ENCODE data around the gene ANXA2R. TPM values are rescaled to one million over a fixed set of nuclear protein-coding genes. Genes with fewer than 3 reads are reported as not detected.
A peak's percentile ranks its signal among the peaks of the same experiment; 100 is the strongest.

Gene ANXA2R
- total and polyA plus RNA-seq, 9 of the 15 experiments (the other 6 are each of a cell fraction or from before 2014, with no cell fraction given), result 2.1 to 4.8 (median 3.4) TPM

GRCh38 chr5:43042626-43043399 lies 2.7 kb upstream of the ANXA2R start (continued):
- no peak for TF ChIP-seq ZBTB40 (IDR thresholded peaks at IDR 0.05)
- peak; percentile 63; the same call in 1 of the 2 replicates for TF ChIP-seq ZBTB40 (CRISPR knock-in tag; IDR thresholded peaks at IDR 0.05)
- no peak for TF ChIP-seq RBM34 (IDR thresholded peaks at IDR 0.05; ENCODE audit: borderline replicate concordance, insufficient read depth, low read length)
- no peak for TF ChIP-seq TSC22D4 (tag; IDR thresholded peaks at IDR 0.05)
- no peak for TF ChIP-seq ZNF280A (IDR thresholded peaks at IDR 0.05; ENCODE audit: low read depth, partially characterized antibody)
- TF ChIP-seq ZNF780A (CRISPR knock-in tag; IDR thresholded peaks at IDR 0.05), result no peak
- TF ChIP-seq ZNF133 (CRISPR knock-in tag; IDR thresholded peaks at IDR 0.05), result no peak
- TF ChIP-seq NR3C1 (CRISPR knock-in tag; IDR thresholded peaks at IDR 0.05), result peak; percentile 94
- TF ChIP-seq ZBTB9 (CRISPR knock-in tag; IDR thresholded peaks at IDR 0.05), result peak; percentile 11; the same call in 1 of the 2 replicates
- TF ChIP-seq FOS (IDR thresholded peaks at IDR 0.05; ENCODE audit: extremely low read depth, insufficient read length), result no peak
- TF ChIP-seq ZKSCAN8 (CRISPR knock-in tag; IDR thresholded peaks at IDR 0.05), result no peak; the same call in 1 of the 2 replicates
- TF ChIP-seq U2AF2 (optimal IDR thresholded peaks at IDR 0.05; ENCODE audit: low read depth, low read length), result no peak
- TF ChIP-seq RCOR1 (IDR thresholded peaks at IDR 0.05; ENCODE audit: borderline replicate concordance in 1 of 2, low read depth in 2 of 2, low read length in 2 of 2), result peak in 1 of 2 experiments; percentile 74; a peak in 2 of 4 replicates
- TF ChIP-seq SRSF9 (IDR thresholded peaks at IDR 0.05; ENCODE audit: borderline replicate concordance, low read depth, low read length), result no peak
- peak; percentile 37 to 55 for TF ChIP-seq RAD21 (CRISPR knock-in tag; conservative IDR thresholded peaks at IDR 0.05 in 1 of 2, IDR thresholded peaks at IDR 0.05 in 1 of 2)
- 0 out of 2 replicates have a peak, but pooled peaks have one; percentile 2 for TF ChIP-seq MTA2 (IDR thresholded peaks at IDR 0.05; ENCODE audit: low read depth)

All from K562 (cell line).